Superior temporal gyrus (tissue), 1 donor: ENCODE measurements around the gene ERBB4.
A peak's percentile ranks its signal among the peaks of the same experiment; 100 is the strongest.
"Not testable (repeated sequence)": the region's sequence is repeated elsewhere in the genome, so short reads cannot be mapped to it uniquely, and the experiment has no call there.

ENCODE experiments used
- DNase-seq: peaks from one replicate; pipeline ENCODE4 v3.0.0-alpha.2; 2016; ENCODE audit errors: extremely low spot score

ERBB4 gene

DNA sequence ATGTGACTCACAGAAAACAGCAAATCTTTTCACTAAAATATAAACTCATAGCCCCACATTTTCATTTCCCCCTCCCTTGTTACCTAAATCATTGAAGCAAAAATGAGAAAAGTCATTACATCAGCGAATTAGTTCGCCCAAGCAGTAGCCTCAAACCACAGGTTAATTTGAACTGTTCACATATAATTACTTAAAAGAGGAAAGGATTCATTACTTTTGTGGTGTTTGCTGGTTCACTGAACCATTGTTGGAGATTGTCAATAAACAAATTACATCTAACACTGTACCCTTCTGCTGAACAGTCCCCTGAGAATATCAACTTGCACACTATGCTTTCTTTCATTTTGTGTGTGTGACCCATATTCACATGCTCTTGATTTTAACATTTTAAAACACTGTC lies 238.7 kb downstream of the ERBB4 start:
- DNase-seq = no peak

DNA sequence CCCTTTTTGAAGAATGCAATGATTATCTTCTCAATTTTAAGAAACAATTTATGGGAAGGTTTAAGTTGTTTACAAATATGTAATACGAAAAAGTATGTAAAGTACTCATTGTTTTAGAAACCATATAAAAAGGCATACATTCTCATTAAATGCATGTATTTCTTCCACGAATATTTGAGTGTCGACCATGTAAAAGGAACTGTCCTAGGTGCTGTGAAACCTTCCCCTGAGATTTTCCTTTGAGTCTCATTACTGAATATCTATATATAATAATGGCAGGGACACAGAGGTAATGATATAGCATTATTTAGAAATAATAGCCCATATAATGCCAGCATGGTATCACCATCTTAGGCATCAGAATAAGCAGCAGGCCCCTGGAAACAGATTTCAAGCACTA lies 239.3 kb downstream of the ERBB4 start:
- DNase-seq = no peak

DNA sequence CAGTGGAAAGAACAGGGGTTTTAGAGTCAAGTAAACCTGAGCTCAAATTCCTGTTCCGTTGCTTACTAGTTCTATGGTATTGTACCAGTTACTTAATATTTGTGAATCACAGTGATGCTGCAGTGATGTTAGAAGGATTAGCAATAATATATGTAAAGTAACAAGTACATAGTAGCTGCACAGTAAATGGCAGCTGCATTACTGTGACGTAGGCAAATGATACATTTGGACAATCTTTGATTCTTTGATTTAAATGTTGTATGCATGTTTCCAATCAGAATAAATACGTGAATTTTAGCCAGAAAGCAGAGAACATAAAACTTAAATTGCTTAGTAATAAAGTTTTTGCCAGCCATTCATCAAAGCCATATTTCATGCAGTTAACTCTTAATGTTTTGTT lies 243.0 kb downstream of the ERBB4 start:
- DNase-seq = no peak

DNA sequence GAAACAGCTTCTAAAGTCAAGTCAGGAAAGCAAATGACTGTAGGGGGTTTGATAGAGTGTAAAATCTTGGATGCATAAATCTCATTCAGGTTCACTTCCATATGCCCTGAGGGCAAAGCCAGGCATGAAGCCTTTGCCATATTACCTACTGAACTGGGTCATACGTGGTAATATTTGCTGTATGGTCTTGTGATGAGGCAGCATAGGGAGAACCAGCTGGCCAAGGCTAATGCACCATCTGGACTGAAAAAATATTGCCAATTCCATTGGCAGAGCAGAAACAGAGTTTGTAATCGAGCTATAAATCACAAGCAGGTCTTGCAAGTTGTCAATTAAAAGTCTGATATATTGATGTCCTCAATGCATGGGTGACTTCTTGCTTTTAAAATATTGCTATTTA lies 243.8 kb downstream of the ERBB4 start:
- DNase-seq = no peak

DNA sequence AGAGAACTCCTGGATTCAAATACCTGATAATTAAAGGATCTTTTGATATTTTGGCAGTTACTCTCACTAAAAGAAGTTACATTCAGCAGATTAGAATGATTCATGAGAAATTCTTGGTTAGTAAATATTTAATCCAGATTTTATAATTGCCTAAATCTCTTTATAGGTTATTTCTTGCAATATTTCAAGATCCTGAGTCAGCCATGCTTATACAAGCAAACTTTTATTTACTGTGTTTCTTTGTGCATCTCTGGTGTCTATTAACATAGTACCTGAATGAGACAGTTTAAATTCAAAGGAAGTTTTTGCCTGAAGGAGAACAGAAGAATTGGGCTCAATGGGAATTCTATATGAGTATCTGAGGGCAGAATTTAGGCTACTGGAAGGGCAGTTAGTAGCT lies 249.3 kb downstream of the ERBB4 start:
- no peak for DNase-seq

DNA sequence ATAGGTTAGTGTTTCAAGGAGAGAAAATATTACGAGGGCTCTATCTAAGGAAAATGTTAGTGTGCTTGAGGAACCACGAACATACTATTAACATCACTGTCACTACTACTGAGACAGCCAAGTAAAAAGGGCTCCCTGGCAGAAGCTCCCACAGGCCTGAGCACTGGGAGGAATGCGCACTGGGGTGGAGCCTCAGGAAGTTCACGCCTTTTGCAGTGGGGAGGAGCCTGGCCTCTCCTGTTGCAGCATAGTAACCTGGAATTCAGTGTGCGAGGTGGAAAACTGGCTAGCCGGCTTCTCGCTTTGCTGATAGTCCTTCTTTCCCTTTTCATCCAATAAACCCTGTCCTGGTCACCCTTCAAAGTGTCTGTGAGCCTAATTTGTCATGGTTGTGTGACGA lies 250.3 kb downstream of the ERBB4 start:
- DNase-seq = no peak

DNA sequence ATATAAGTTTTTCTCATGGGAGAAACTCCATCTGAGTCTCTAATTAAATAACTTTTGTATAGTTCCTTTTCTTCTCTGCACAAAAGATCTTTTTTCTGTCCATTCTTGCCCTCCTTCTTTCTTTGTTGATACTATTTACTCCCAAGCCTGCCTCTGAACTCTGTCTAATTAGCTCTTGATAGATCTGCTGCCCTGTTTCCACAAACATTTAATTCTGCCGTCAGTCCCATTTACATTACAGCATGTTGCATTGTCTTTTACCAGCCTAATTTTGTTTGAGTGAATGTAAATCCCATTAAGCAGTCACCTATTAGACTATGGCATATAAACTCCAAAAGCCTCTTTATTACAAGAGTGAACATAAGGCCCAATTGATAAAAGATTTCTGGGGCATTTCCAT lies 254.4 kb downstream of the ERBB4 start:
- no peak for DNase-seq

DNA sequence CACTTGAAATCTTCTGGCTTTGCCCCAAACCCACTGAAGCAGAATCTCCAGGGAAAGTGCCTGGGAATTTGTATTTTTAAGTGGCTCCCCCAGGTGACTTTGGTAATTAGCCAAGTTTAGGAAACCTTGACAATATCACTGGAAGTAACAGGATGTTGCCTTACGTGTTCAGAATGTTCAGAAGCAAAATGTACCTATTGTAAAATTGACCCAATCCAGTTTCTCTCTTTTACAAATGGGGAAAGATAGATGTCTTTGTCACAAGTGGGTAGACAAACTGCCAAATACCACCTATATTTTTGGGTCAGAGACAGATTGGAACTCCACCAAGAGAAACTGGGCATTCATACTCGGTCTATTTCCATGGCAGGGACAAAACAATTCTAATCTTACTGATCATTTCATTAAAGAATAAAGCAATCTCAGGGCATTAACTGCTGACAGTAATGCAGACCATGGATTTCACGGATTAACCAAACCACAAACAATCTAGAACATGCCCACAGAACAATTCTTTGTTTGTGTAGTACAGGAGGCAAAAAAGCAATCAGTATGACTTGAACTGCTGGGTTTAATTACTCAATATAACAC lies 255.8 kb downstream of the ERBB4 start:
- DNase-seq = no peak

DNA sequence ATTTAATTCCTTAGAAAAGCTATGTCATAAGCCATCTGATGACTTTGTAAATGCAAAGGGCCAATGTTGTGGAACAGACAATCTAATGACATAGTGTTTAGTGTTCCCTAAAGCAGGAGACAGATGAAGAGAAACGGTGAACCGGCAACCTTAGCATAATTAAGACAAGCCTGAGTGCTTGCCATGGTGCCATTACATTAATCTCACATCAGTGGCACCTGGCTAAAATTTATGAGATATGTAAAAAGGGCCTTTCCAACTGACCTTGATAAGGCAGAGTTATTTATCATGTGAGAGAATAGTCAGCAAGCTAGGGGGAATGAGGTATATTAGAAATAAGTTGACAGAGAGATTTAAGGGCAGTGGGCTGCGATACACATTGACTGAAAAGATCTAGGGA lies 261.8 kb downstream of the ERBB4 start:
- DNase-seq = no peak

DNA sequence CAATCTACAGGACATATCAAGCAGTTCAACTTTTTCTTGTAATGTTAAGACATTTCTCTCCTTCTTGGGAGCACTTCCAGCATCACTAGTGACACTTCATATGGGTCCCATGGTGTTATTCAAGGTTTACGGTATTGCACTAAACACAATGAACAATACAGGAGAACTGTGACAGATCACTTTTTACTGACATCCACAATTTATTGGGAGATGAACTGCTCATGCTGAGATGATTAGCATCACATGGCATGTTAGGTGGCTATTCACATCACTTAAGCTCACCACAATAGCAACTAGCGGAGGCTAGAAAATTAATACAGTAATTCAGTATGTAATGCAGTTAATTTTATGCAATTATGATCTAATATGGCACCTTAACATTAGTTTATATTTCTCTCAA lies 264.4 kb downstream of the ERBB4 start:
- no peak for DNase-seq

DNA sequence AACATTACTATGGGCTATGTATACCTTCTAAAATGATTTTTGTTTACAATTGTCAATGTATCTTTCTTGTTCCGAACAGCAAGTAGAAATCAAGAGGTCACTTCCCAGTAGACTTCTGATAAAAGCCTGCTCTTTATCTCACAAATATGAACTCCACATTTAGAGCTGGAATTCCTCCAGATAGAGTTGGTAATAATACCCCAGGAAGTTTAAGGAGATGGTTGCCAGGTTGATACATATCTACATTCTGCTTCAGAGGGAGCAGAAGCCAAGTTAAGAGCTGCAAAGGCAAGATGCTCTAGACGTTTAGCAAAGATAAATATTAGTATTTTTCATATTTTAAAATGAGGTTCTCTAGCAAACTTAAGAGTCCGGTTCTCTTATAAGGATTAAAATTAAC lies 267.0 kb downstream of the ERBB4 start:
- no peak for DNase-seq

DNA sequence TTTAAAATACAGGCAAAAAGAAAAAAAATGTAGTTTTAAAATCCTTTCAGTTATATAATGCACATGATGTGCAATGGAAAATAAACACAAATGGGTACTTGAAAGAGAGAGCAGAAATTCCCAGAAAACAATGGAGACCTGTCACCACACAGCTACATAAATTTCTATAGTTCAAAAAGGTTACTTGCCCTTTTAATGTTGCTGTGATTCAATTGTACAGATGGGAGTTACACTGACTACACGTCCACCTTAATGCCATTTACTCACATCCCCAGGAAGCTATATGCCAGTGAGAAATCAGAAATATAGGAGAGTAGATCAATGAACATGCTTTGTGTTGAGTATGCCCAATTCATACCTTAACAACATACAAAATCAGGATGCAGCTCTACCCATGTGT lies 269.6 kb downstream of the ERBB4 start:
- no peak for DNase-seq

DNA sequence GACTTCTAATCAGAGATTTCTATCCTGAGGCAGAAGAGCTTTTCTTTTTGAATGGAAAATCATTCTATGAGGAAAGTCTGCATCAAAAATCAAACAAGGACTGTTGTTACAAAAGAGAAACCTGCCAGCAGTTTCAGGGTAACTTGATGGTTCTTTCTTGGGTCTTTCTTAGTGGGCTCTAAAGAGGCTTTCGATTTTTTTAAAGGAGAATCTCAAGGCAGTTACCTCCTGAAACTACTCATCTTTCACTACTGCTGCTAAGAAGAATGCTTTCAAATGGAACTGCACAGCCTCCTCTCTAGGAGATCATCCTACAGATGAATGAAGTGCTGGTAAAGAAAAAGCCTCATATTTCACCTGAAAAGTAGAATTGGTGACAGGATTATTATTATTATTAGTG lies 272.3 kb downstream of the ERBB4 start:
- no peak for DNase-seq

DNA sequence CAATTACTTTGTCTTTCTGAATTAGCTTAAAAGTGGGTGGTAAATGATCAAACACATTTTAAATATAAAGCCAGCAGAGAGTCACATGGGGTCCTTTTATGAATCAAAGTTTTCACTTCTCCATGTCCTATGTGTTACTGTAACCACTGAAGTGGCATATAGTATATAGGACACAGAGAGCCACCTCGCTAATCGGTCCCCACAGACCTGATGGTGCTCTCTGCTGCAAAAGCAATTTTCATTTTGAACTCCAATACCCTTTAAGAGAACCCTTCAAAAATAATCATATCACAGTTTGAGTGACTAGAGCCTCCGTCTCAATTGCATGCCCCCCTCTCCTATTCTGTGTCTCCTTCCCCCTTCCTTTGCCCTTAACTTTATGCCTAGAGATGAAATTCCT lies 272.8 kb downstream of the ERBB4 start:
- DNase-seq = no peak

DNA sequence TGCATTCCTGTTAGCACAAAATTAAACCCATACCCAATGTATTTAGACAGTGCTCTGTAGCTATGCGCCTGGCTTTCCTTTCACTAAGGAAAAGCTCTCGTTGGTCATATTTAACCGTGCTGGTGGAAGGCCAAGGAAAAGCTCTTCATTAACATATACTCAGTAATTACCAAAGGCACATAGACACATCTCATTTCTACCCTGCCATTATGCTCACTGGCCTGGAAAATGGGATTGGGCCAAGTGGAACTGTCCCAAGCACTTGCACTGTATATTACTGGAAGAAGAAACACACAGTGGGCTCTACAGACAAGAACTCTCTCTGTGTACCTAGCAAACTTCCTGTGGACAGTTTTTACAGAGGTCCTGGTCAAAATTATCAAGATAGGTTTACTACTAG lies 274.4 kb downstream of the ERBB4 start:
- DNase-seq = no peak

DNA sequence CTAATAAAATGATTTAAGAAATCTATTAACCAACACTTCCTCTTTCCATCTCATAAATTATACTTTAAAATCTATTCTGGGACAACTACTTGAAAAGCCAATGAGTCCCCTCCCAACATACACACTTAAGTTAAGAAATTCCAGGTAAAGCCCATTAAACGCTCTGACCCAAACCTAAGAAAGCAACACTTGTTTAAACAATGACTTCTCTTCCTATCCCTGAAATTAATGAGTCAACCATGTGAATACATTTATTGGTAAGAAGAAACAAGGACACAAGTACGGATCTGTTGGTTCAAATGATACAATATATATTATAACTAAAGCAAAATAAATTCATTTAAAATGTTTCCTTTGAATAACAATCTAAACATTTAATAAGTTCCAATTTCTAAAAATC lies 279.4 kb downstream of the ERBB4 start:
- DNase-seq = no peak

DNA sequence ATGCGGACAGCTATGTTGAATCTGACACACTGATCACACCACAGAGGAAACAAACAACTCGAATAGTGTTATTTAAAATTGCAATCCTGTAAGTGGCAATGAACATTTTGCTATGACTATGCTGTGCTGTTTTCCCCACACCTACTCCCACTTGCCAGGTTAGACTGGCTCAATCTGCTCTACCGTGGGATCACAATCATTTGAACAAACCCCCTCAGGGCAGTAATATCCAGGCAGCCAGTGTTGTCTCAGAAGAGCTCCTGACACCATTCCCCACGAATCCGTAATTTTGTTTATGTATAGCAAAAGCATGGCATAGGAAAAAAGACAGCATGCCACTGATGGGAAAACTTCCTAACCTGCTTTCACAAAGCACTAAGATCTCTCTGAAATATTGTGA lies 284.3 kb downstream of the ERBB4 start:
- DNase-seq = no peak

DNA sequence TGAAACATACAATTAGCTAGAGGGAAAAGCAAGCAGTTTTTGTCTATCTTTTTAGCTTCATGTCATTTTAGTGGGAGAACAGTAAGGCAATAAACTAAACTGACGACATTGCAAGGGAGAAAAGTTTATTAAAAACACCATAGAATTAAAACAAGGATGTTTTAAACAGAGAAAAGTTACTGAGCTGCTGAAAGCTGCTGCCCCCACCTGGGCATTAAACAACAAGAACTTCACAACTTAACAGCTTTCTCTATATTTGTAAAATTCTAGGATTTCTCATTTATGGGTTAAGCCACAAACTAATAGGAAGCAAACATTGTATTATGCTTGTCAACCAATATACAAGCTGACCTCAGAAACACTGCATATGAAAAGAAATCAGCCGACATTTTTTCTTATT lies 289.2 kb downstream of the ERBB4 start:
- no peak for DNase-seq

DNA sequence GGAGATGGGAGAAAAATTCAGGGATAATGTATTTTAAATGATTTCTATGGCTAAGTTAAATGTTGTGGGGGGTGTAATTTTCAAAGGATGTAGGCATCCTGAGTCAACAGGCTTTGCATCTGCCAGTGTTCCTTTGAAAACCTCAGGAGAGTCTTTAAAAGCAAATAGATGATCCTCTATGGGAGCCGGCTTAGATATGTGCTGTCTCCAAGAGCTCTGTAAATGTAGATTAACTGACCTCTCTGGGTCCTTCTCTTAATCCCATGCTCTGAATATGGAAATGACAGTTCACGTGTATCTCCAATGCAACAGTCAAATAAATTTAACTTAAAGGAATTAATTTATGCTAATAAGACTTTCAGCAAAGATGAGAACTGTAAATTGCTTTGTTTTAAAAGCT lies 292.7 kb downstream of the ERBB4 start:
- no peak for DNase-seq

DNA sequence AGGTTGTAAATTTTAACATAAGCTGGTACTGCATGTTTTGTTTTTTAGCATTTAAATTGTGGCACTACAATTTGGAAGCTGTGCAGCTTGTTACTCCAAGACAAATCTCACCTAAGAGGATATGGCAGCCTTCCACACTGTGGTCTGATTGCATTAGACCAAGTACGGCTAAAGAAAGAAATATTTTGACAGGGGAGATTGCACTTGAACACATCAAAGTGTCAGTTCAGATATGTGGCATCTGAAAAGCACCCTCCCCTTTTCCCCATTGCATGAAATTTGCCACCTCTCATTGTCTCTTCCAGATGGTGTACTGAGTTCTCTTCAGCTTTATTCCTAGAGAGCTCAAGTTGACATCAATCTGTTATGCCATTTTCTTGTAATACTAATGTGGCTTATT lies 295.9 kb downstream of the ERBB4 start:
- no peak for DNase-seq

DNA sequence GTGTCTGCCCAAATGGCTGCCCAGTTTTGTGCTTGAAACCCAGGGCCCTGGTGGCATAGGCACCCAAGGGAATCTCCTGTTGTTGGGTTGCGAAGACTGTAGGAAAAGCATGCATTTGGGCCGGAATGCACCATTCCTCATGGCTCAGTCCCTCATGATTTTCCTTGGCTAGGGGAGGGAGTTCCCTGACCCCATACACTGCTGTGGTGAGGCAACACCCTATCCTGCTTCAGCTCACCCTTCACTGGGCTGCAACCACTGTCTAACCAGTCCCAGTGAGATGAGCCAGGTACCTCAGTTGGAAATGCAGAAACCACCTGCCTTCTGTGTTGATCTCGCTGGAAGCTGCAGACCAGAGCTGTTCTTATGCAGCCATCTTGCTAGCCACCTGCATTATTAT lies 300.4 kb downstream of the ERBB4 start:
- DNase-seq = not testable (repeated sequence)

DNA sequence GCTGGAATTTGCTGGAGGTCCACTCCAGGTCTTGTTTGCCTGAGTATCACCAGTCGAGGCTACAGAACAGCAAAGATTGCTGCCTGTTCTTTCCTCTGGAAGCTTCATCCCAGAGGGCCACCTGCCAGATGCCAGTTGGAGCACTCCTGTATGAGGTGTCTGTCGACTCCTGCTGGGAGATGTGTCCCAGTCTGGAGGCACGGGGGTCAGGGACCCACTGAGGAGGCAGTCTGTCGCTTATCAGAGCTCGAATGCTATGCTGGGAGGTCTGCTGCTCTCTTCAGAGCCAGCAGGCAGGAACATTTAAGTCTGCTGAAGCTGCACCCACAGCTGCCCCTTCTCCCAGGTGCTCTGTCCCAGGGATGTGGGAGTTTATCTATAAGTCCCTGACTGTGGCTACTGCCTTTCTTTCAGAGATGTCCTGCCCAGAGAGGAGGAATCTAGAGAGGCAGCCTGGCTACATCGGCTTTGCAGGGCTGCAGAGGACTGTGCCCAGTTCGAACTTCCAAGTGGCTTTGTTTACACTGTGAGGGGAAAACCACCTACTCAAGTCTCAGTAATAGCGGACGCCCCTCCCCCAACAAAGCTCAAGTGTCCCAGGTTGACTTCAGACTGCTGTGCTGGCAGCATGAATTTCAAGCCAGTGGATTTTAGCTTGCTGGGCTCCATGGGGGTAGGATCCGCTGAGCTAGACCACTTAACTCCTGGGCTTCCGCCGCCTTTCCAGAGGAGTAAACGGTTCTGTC lies 301.1 kb downstream of the ERBB4 start:
- DNase-seq = no peak

DNA sequence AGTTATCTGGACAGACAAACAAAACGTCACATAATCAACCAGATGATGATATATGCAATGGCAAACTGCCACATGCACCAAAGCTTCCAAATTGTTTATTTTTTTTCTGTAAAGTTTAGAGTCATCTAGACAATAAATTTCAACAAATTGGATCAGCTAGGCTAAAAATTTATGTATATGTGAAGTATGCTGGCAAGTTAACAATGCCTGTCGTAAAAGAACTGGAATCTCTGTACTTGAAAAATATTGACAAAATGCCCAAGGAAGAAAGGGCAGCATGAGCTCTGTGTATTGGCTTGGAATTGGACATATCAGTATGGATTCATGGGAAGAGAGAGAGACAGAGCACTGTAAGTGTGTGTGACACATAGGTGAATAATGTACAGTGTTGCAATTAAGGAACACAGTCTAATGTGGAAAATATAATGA lies 309.8 kb downstream of the ERBB4 start:
- DNase-seq = no peak

DNA sequence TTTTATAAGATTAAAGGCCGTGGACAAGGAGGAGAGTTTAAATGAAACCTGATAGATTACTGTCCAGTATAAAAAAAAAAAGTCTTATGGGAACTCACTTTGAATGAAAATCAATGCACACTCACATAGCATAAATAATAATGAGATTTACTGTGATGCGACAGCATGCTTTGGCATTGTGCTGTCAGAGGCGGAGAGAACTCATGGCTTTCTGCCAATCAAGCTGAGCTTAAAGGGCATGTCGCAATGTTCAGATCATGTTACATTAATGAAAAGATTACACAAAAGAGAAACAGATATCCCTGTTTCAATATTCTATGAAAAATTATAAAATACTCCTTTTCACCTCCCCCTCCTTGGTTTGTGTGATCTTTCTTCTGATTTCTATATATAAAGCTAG lies 310.8 kb downstream of the ERBB4 start:
- DNase-seq = peak; percentile 64
